Liver (tissue), 9 donors: ENCODE data around the gene CST4. TPM values are rescaled to one million over a fixed set of nuclear protein-coding genes. Genes with fewer than 3 reads are reported as not detected.

Experiments
- DNase-seq: peaks from one replicate; pipeline ENCODE4 v3.0.0-alpha.2; 2017; ENCODE audit warnings: low spot score
- H3K27ac ChIP-seq, 2 donors: one replicate each; pipeline ENCODE4 v1.7.0; 2013; ENCODE audit warnings: inconsistent platforms in 2 of 2, low read length in 2 of 2, control low read depth in 1 of 2, low read depth in 1 of 2, mild to moderate bottlenecking in 1 of 2
- H3K27me3 ChIP-seq, 4 donors: one replicate each; pipeline versions ENCODE4 v1.6.1 to v1.7.0; 2013; ENCODE audit warnings: low read length in 3 of 4, inconsistent platforms in 1 of 4, mild to moderate bottlenecking in 1 of 4, moderate library complexity in 1 of 4; ENCODE audit not compliant: control insufficient read depth in 4 of 4, insufficient read depth in 4 of 4
- H3K36me3 ChIP-seq, 4 donors: one replicate each; pipeline versions ENCODE4 v1.6.1 to v1.7.0; 2013; ENCODE audit warnings: low read length in 3 of 4, mild to moderate bottlenecking in 3 of 4, low read depth in 1 of 4, moderate library complexity in 1 of 4; ENCODE audit not compliant: control insufficient read depth in 4 of 4, insufficient read depth in 3 of 4
- H3K4me1 ChIP-seq, 4 donors: one replicate each; pipeline versions ENCODE4 v1.6.1 to v1.7.0; 2013; ENCODE audit warnings: low read length in 3 of 4, mild to moderate bottlenecking in 3 of 4, moderate library complexity in 1 of 4; ENCODE audit not compliant: control insufficient read depth in 4 of 4, insufficient read depth in 4 of 4
- H3K4me3 ChIP-seq, 3 donors: one replicate each; pipeline versions ENCODE4 v1.6.1 to v1.7.0; 2013; ENCODE audit warnings: low read length in 3 of 3, control low read depth in 1 of 3, low read depth in 1 of 3, mild to moderate bottlenecking in 1 of 3
- H3K9ac ChIP-seq, 2 donors: one replicate each; pipeline ENCODE4 v1.7.0; 2013; ENCODE audit warnings: low read length in 2 of 2, mild to moderate bottlenecking in 2 of 2, moderate library complexity in 2 of 2, control low read depth in 1 of 2, low read depth in 1 of 2
- H3K9me3 ChIP-seq, 4 donors: one replicate each; pipeline versions ENCODE4 v1.6.1 to v1.7.0; 2013; ENCODE audit warnings: low read length in 3 of 4; ENCODE audit not compliant: control insufficient read depth in 4 of 4
- EGR1 ChIP-seq, 2 donors: IDR thresholded peaks; 2 replicates each; pipeline ENCODE4 v1.6.1; 2016 to 2018; ENCODE audit warnings: antibody characterized with exemption in 2 of 2, low read depth in 2 of 2
- FOXA1 ChIP-seq: IDR thresholded peaks from 2 replicates; pipeline ENCODE4 v1.6.1; 2016; ENCODE audit warnings: antibody characterized with exemption
- FOXA2 ChIP-seq: IDR thresholded peaks from 2 replicates; pipeline ENCODE4 v1.6.1; 2016; ENCODE audit warnings: antibody characterized with exemption
- GABPA ChIP-seq, 2 donors: IDR thresholded peaks in 1 of 2; conservative IDR thresholded peaks in 1 of 2; 2 replicates each; pipeline ENCODE4 v1.6.1; 2016; ENCODE audit warnings: antibody characterized with exemption in 2 of 2, mild to moderate bottlenecking in 1 of 2, moderate library complexity in 1 of 2
- HNF4A ChIP-seq, 2 donors: conservative IDR thresholded peaks; 2 replicates each; pipeline ENCODE4 v1.6.1; 2016; ENCODE audit warnings: antibody characterized with exemption in 2 of 2, mild to moderate bottlenecking in 2 of 2
- HNF4G ChIP-seq: IDR thresholded peaks from 2 replicates; pipeline ENCODE4 v1.6.1; 2016; ENCODE audit warnings: antibody characterized with exemption
- JUND ChIP-seq, 2 donors: IDR thresholded peaks; 2 replicates each; pipeline ENCODE4 v1.6.1; 2016; ENCODE audit warnings: antibody characterized with exemption in 2 of 2
- NR2F2 ChIP-seq: IDR thresholded peaks from 2 replicates; pipeline ENCODE4 v1.6.1; 2016; ENCODE audit warnings: antibody characterized with exemption
- RAD21 ChIP-seq, 2 donors: IDR thresholded peaks; 2 replicates each; pipeline ENCODE4 v1.6.1; 2016; ENCODE audit warnings: antibody characterized with exemption in 2 of 2, mild to moderate bottlenecking in 2 of 2
- RXRA ChIP-seq, 2 donors: IDR thresholded peaks; 2 replicates each; pipeline ENCODE4 v1.6.1; 2017 to 2018; ENCODE audit warnings: antibody characterized with exemption in 2 of 2, mild to moderate bottlenecking in 1 of 2
- SP1 ChIP-seq: IDR thresholded peaks from 2 replicates; pipeline ENCODE4 v1.6.1; 2018; ENCODE audit warnings: antibody characterized with exemption, mild to moderate bottlenecking
- TAF1 ChIP-seq: conservative IDR thresholded peaks from 2 replicates; pipeline ENCODE4 v1.6.1; 2016; ENCODE audit warnings: antibody characterized with exemption, mild to moderate bottlenecking
- YY1 ChIP-seq: IDR thresholded peaks from 2 replicates; pipeline ENCODE4 v1.6.1; 2016; ENCODE audit warnings: antibody characterized with exemption, mild to moderate bottlenecking
- ZBTB33 ChIP-seq: IDR thresholded peaks from 2 replicates; pipeline ENCODE4 v1.6.1; 2016; ENCODE audit warnings: antibody characterized with exemption
- WGBS: extraction: QIAGEN DNeasy Blood & Tissue Kit; methylation state at CpG from one replicate; pipeline ENCODE4 v1.1.7; 2013; 5-methylcytosine and 5-hydroxymethylcytosine counted together
- polyA plus RNA-seq, 2 donors: library from polyadenylated mRNA; stranded (reverse) in 1 of 2; unstranded in 1 of 2; fragments of 200-250 nt in 1 of 2; fragments of >200 nt in 1 of 2; fragmentation: Nextera tagmentation in 1 of 2; extraction: Ambion mirVana in 1 of 2; gene quantifications; one replicate each; pipeline versions ENCODE4 v1.2.1 to v1.2.3, GENCODE V29; 2013 to 2015
- total RNA-seq, 2 donors: library from RNA; depleted of rRNA; stranded (reverse); fragments of >200 nt; gene quantifications; one replicate each; pipeline ENCODE4 v1.2.3, GENCODE V29; 2014
- TF ChIP-seq, protein P1 (sequence below): IDR thresholded peaks from 2 replicates; pipeline ENCODE4 v1.6.1; 2016; ENCODE audit warnings: antibody characterized with exemption, mild to moderate bottlenecking
- TF ChIP-seq, protein P2 (sequence below): IDR thresholded peaks from 2 replicates; pipeline ENCODE4 v1.6.1; 2016; ENCODE audit warnings: antibody characterized with exemption
- TF ChIP-seq, protein P3 (sequence below): IDR thresholded peaks from 2 replicates; pipeline ENCODE4 v1.6.1; 2016; ENCODE audit warnings: antibody characterized with exemption
- TF ChIP-seq, protein P4 (sequence below): fragments of 150-350 bp; IDR thresholded peaks from 2 replicates; pipeline ENCODE4 v1.5.1; 2017; ENCODE audit warnings: improper control_type of control experiment, low read depth, low read length; ENCODE audit not compliant: missing input control
- donor health status: healthy.
- donor health status: healthy.
- donor health status: healthy.
- donor health status: healthy.
- donor health status: healthy.

CST4 gene
- total and polyA plus RNA-seq, 4 donors: not detected

DNA sequence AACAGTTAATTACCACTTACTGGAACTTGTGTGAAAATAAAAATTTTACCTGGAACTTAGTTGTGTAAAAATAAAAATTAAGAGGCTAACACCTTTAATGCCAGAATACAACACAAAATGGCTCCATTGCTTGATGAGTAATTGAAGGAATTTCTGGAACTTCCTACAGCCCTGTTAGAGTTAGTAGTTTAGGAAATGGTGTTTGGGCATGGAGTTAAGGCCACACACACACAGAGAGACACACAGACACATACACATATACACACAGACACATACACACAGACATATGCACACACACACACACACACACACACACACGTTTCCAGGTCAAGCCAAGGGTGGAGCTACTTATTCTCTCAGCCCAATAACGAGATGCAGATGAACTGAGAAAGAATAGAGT lies 30.5 kb downstream of the CST4 start:
- TF ChIP-seq RAD21 (IDR thresholded peaks at IDR 0.05) (no peak), YY1 (no peak), RXRA (IDR thresholded peaks at IDR 0.05) (no peak), FOXA1 (no peak), EGR1 (IDR thresholded peaks at IDR 0.05; ENCODE audit: low read depth in 2 of 2) (no peak), JUND (IDR thresholded peaks at IDR 0.05) (no peak), TAF1 (no peak), GABPA (IDR thresholded peaks at IDR 0.05 in 1 of 2, conservative IDR thresholded peaks at IDR 0.05 in 1 of 2) (no peak), SP1 (no peak), FOXA2 (no peak), ZBTB33 (no peak), HNF4A (conservative IDR thresholded peaks at IDR 0.05) (no peak), HNF4G (no peak)
- TF ChIP-seq, protein P1, sequence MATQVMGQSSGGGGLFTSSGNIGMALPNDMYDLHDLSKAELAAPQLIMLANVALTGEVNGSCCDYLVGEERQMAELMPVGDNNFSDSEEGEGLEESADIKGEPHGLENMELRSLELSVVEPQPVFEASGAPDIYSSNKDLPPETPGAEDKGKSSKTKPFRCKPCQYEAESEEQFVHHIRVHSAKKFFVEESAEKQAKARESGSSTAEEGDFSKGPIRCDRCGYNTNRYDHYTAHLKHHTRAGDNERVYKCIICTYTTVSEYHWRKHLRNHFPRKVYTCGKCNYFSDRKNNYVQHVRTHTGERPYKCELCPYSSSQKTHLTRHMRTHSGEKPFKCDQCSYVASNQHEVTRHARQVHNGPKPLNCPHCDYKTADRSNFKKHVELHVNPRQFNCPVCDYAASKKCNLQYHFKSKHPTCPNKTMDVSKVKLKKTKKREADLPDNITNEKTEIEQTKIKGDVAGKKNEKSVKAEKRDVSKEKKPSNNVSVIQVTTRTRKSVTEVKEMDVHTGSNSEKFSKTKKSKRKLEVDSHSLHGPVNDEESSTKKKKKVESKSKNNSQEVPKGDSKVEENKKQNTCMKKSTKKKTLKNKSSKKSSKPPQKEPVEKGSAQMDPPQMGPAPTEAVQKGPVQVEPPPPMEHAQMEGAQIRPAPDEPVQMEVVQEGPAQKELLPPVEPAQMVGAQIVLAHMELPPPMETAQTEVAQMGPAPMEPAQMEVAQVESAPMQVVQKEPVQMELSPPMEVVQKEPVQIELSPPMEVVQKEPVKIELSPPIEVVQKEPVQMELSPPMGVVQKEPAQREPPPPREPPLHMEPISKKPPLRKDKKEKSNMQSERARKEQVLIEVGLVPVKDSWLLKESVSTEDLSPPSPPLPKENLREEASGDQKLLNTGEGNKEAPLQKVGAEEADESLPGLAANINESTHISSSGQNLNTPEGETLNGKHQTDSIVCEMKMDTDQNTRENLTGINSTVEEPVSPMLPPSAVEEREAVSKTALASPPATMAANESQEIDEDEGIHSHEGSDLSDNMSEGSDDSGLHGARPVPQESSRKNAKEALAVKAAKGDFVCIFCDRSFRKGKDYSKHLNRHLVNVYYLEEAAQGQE: no peak
- TF ChIP-seq, protein P2, sequence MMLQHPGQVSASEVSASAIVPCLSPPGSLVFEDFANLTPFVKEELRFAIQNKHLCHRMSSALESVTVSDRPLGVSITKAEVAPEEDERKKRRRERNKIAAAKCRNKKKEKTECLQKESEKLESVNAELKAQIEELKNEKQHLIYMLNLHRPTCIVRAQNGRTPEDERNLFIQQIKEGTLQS: no peak
- TF ChIP-seq, protein P3, sequence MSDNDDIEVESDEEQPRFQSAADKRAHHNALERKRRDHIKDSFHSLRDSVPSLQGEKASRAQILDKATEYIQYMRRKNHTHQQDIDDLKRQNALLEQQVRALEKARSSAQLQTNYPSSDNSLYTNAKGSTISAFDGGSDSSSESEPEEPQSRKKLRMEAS: no peak
- TF ChIP-seq, protein P4, sequence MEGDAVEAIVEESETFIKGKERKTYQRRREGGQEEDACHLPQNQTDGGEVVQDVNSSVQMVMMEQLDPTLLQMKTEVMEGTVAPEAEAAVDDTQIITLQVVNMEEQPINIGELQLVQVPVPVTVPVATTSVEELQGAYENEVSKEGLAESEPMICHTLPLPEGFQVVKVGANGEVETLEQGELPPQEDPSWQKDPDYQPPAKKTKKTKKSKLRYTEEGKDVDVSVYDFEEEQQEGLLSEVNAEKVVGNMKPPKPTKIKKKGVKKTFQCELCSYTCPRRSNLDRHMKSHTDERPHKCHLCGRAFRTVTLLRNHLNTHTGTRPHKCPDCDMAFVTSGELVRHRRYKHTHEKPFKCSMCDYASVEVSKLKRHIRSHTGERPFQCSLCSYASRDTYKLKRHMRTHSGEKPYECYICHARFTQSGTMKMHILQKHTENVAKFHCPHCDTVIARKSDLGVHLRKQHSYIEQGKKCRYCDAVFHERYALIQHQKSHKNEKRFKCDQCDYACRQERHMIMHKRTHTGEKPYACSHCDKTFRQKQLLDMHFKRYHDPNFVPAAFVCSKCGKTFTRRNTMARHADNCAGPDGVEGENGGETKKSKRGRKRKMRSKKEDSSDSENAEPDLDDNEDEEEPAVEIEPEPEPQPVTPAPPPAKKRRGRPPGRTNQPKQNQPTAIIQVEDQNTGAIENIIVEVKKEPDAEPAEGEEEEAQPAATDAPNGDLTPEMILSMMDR: no peak
- no peak overlapping the region for H3K27ac ChIP-seq
- no peak overlapping the region for H3K4me3 ChIP-seq
- no peaks in the 10 kb centered on the region for H3K36me3 ChIP-seq
- no peak for DNase-seq
- WGBS: 88% methylated on average over 2 of the region's 2 CpGs
- peaks cover 0 to 5% (median 1%) of the 10 kb centered on the region in 4 donors for H3K4me1 ChIP-seq
- H3K9ac ChIP-seq: no peak overlapping the region
- no peaks in the 10 kb centered on the region for H3K27me3 ChIP-seq
- H3K9me3 ChIP-seq: no peaks in the 10 kb centered on the region

- peaks cover 0 to 5% (median 1%) of the 10 kb centered on the region in 4 donors for H3K4me1 ChIP-seq
- H3K4me3 ChIP-seq: no peak overlapping the region
- TF ChIP-seq RXRA (IDR thresholded peaks at IDR 0.05) (no peak), TAF1 (no peak), EGR1 (IDR thresholded peaks at IDR 0.05; ENCODE audit: low read depth in 2 of 2) (no peak), JUND (IDR thresholded peaks at IDR 0.05) (no peak), YY1 (no peak), GABPA (IDR thresholded peaks at IDR 0.05 in 1 of 2, conservative IDR thresholded peaks at IDR 0.05 in 1 of 2) (no peak), RAD21 (IDR thresholded peaks at IDR 0.05) (no peak), NR2F2 (no peak), HNF4G (no peak), HNF4A (conservative IDR thresholded peaks at IDR 0.05) (no peak)
- TF ChIP-seq, protein P4: no peak
- TF ChIP-seq, protein P2: no peak
- TF ChIP-seq, protein P3: no peak
Observed at GRCh38 chr20:23657202-23657601, 31.6 kb downstream of the CST4 start.

More at GRCh38 chr20:23657202-23657601, 31.6 kb downstream of the CST4 start:
- Histone ChIP-seq H3K9me3 (no peaks in the 10 kb centered on the region), H3K9ac (no peak overlapping the region), H3K27me3 (no peaks in the 10 kb centered on the region), H3K36me3 (no peaks in the 10 kb centered on the region), H3K27ac (no peak overlapping the region)
- DNase-seq: no peak
- WGBS: 75% methylated on average over 8 of the region's 8 CpGs
